H1 (cell line): Measurements from ENCODE around the gene CPSF4. TPM values are rescaled to one million over a fixed set of nuclear protein-coding genes. Genes with fewer than 3 reads are reported as not detected.
A peak's percentile ranks its signal among the peaks of the same experiment; 100 is the strongest.

Source experiments
- CTCF ChIA-PET: fragments of 300-600 bp; sonication (Branson Sonifier 250); formaldehyde crosslinking; loops from one replicate; lab custom pipeline; 2021; ENCODE audit not compliant: partially characterized antibody; lab: Charles Lee
- POLR2A ChIA-PET: fragments of 300-600 bp; sonication (Branson Sonifier 250); formaldehyde crosslinking; loops from one replicate; lab custom pipeline; 2021; ENCODE audit warnings: inconsistent platforms; ENCODE audit not compliant: partially characterized antibody; lab: Charles Lee
- DNase-seq, 2 experiments: peaks; one replicate each; pipeline versions ENCODE4 v3.0.0 to v3.0.0-alpha.2; 2010 to 2022; ENCODE audit warnings: low spot score in 2 of 2, low read depth in 1 of 2, mixed read lengths in 1 of 2
- FAIRE-seq: peaks from 2 replicates; lab custom pipeline; 2011; peaks lifted over from hg19 to GRCh38; lab: Jason Lieb, UNC
- H2AFZ ChIP-seq: 2 replicates; pipeline ENCODE4 v1.8.1; 2012; ENCODE audit warnings: low read length, inconsistent platforms
- H2AK5ac ChIP-seq: 2 replicates; pipeline ENCODE4 v1.6.1; 2013; ENCODE audit warnings: low read depth, low read length
- H2BK120ac ChIP-seq: replicated peaks from 2 replicates; pipeline ENCODE3; 2013; ENCODE audit warnings: low read depth, low read length, inconsistent platforms
- H2BK12ac ChIP-seq: 2 replicates; pipeline ENCODE4 v1.6.1; 2013; ENCODE audit warnings: low read depth, low read length
- H2BK15ac ChIP-seq: 2 replicates; pipeline ENCODE4 v1.6.1; 2013; ENCODE audit warnings: low read length
- H2BK20ac ChIP-seq: 2 replicates; pipeline ENCODE4 v1.6.1; 2013; ENCODE audit warnings: low read length
- H2BK5ac ChIP-seq: 2 replicates; pipeline ENCODE4 v1.6.1; 2013; ENCODE audit warnings: low read depth, low read length
- H3K14ac ChIP-seq: 2 replicates; pipeline ENCODE4 v1.6.1; 2013; ENCODE audit warnings: inconsistent platforms; ENCODE audit not compliant: insufficient read length
- H3K18ac ChIP-seq: 2 replicates; pipeline ENCODE4 v1.6.1; 2013; ENCODE audit warnings: low read length; ENCODE audit errors: extremely low read depth
- H3K23ac ChIP-seq: 2 replicates; pipeline ENCODE4 v1.6.1; 2013; ENCODE audit warnings: inconsistent platforms; ENCODE audit not compliant: insufficient read length
- H3K23me2 ChIP-seq: 2 replicates; pipeline ENCODE4 v1.6.1; 2013; ENCODE audit warnings: low read depth, low read length
- H3K27ac ChIP-seq: 2 replicates; pipeline ENCODE4 v1.6.1; 2011; ENCODE audit warnings: low read depth, low read length, inconsistent platforms
- H3K27me3 ChIP-seq, 4 experiments: replicated peaks in 1 of 4; 1 replicate in 1 of 4; 2 replicates in 3 of 4; pipeline versions ENCODE4 v1.6.1 to v1.8.1; 2011 to 2013; ENCODE audit warnings: low read length in 3 of 4, mild to moderate bottlenecking in 3 of 4, inconsistent platforms in 2 of 4, mixed read lengths in 2 of 4, moderate library complexity in 1 of 4; ENCODE audit not compliant: control insufficient read depth in 3 of 4, insufficient read depth in 3 of 4; ENCODE audit errors: extremely low read depth in 1 of 4
- H3K36me3 ChIP-seq, 4 experiments: 2 replicates each; pipeline versions ENCODE4 v1.6.1 to v1.8.1; 2011 to 2013; ENCODE audit warnings: mild to moderate bottlenecking in 4 of 4, low read length in 3 of 4, moderate library complexity in 2 of 4, control low read depth in 1 of 4, inconsistent platforms in 1 of 4; ENCODE audit not compliant: insufficient read depth in 4 of 4, control insufficient read depth in 2 of 4
- H3K4ac ChIP-seq: replicated peaks from 2 replicates; pipeline ENCODE3; 2013; ENCODE audit warnings: low read length, low read depth, mixed read lengths, inconsistent platforms; ENCODE audit not compliant: insufficient read length
- H3K4me1 ChIP-seq, 4 experiments: replicated peaks in 1 of 4; 1 replicate in 1 of 4; 2 replicates in 3 of 4; pipeline versions ENCODE4 v1.6.1 to v1.8.1; 2011 to 2013; ENCODE audit warnings: low read length in 3 of 4, inconsistent platforms in 2 of 4, mixed read lengths in 1 of 4; ENCODE audit not compliant: insufficient read depth in 4 of 4, control insufficient read depth in 3 of 4
- H3K4me2 ChIP-seq, 2 experiments: 2 replicates each; pipeline versions ENCODE4 v1.6.1 to v1.8.1; 2011 to 2013; ENCODE audit warnings: low read depth in 2 of 2, low read length in 2 of 2, control low read depth in 1 of 2, inconsistent platforms in 1 of 2, mild to moderate bottlenecking in 1 of 2; ENCODE audit not compliant: insufficient read depth in 1 of 2
- H3K4me3 ChIP-seq, 4 experiments: fragments of 200-600, 300-600 bp in 1 of 4; sonication (generic), shearing (Covaris generic), sonication (Bioruptor Twin) in 1 of 4; 2 replicates each; pipeline versions ENCODE4 v1.5.1 to v1.8.1; 2011 to 2016; ENCODE audit warnings: low read length in 4 of 4, low read depth in 3 of 4, control low read depth in 2 of 4, inconsistent platforms in 2 of 4, mild to moderate bottlenecking in 2 of 4, mixed read lengths in 1 of 4, moderate library complexity in 1 of 4; ENCODE audit not compliant: insufficient read depth in 2 of 4; ENCODE audit errors: extremely low read depth in 1 of 4
- H3K56ac ChIP-seq: replicated peaks from 2 replicates; pipeline ENCODE3; 2013; ENCODE audit warnings: low read depth, mild to moderate bottlenecking, mixed read lengths, low read length, inconsistent platforms; ENCODE audit not compliant: insufficient read length
- H3K79me1 ChIP-seq: 2 replicates; pipeline ENCODE4 v1.6.1; 2013; ENCODE audit warnings: low read depth, low read length, control low read depth
- H3K79me2 ChIP-seq, 2 experiments: 2 replicates each; pipeline versions ENCODE4 v1.6.1 to v1.8.1; 2012 to 2013; ENCODE audit warnings: low read length in 2 of 2, mild to moderate bottlenecking in 2 of 2, inconsistent platforms in 1 of 2; ENCODE audit not compliant: insufficient read depth in 2 of 2, control insufficient read depth in 1 of 2
- H3K9ac ChIP-seq, 4 experiments: replicated peaks in 1 of 4; 1 replicate in 1 of 4; 2 replicates in 3 of 4; pipeline versions ENCODE4 v1.6.1 to v1.8.1; 2011 to 2013; ENCODE audit warnings: low read depth in 3 of 4, low read length in 3 of 4, control low read depth in 2 of 4, mild to moderate bottlenecking in 2 of 4, moderate library complexity in 2 of 4, inconsistent platforms in 1 of 4; ENCODE audit errors: extremely low read depth in 1 of 4
- H3K9me3 ChIP-seq, 2 experiments: 2 replicates each; pipeline versions ENCODE4 v1.6.1 to v1.8.1; 2012 to 2013; ENCODE audit warnings: mild to moderate bottlenecking in 2 of 2, moderate library complexity in 2 of 2, control low read depth in 1 of 2, inconsistent platforms in 1 of 2, low read depth in 1 of 2, low read length in 1 of 2, mixed read lengths in 1 of 2; ENCODE audit not compliant: insufficient read depth in 2 of 2
- H4K20me1 ChIP-seq, 2 experiments: replicated peaks in 1 of 2; 2 replicates each; pipeline versions ENCODE3 to v1.8.1; 2011 to 2013; ENCODE audit warnings: inconsistent platforms in 2 of 2, low read length in 2 of 2, mild to moderate bottlenecking in 1 of 2; ENCODE audit not compliant: insufficient read depth in 2 of 2, control insufficient read depth in 1 of 2
- H4K5ac ChIP-seq: 2 replicates; pipeline ENCODE4 v1.6.1; 2013; ENCODE audit warnings: low read length, low read depth, mixed read lengths, inconsistent platforms; ENCODE audit not compliant: insufficient read length
- H4K8ac ChIP-seq: 2 replicates; pipeline ENCODE4 v1.8.0; 2013; ENCODE audit warnings: mild to moderate bottlenecking, moderate library complexity, low read length, inconsistent platforms; ENCODE audit not compliant: insufficient read depth; ENCODE audit errors: extremely low read depth
- H4K91ac ChIP-seq: replicated peaks from 2 replicates; pipeline ENCODE3; 2013; ENCODE audit warnings: low read length, mixed read lengths, inconsistent platforms; ENCODE audit not compliant: insufficient read length
- BRCA1 ChIP-seq: IDR thresholded peaks from 2 replicates; pipeline ENCODE4 v1.6.1; 2012; ENCODE audit warnings: low read depth, low read length, improper control_type of control experiment
- CBX5 ChIP-seq: fragments of 300-800, 300-1000 bp; sonication (generic); IDR thresholded peaks from 2 replicates; pipeline ENCODE4 v1.7.1; 2016; ENCODE audit warnings: antibody characterized with exemption, low read length, low read depth
- MAFK ChIP-seq: IDR thresholded peaks from 2 replicates; pipeline ENCODE4 v1.6.1; 2012; ENCODE audit warnings: low read depth, mild to moderate bottlenecking, improper control_type of control experiment, low read length
- NRF1 ChIP-seq: IDR thresholded peaks from 2 replicates; pipeline ENCODE4 v1.6.1; 2011; ENCODE audit warnings: mild to moderate bottlenecking, low read depth, low read length, improper control_type of control experiment
- SIRT6 ChIP-seq: IDR thresholded peaks from one replicate; pipeline ENCODE4 v1.7.1; 2012; ENCODE audit warnings: low read length, inconsistent platforms
- SP1 ChIP-seq: IDR thresholded peaks from 2 replicates; pipeline ENCODE4 v1.6.1; 2011; ENCODE audit warnings: low read depth, low read length
- TBP ChIP-seq: IDR thresholded peaks from 2 replicates; pipeline ENCODE4 v1.6.1; 2011; ENCODE audit warnings: low read depth, low read length, improper control_type of control experiment
- TCF12 ChIP-seq: IDR thresholded peaks from 2 replicates; pipeline ENCODE4 v1.6.1; 2011; ENCODE audit warnings: low read depth, mild to moderate bottlenecking, low read length
- WGBS, 2 experiments: shearing (Covaris generic) in 1 of 2; methylation state at CpG; one replicate each; pipeline versions ENCODE4 v1.1.6 to v1.1.7; 2013 to 2015; ENCODE audit warnings: low lambda C conversion rate in 2 of 2, mixed read lengths in 2 of 2, inconsistent platforms in 1 of 2, low coverage in 1 of 2, missing lambda C conversion rate in 1 of 2; ENCODE audit not compliant: insufficient replicate concordance in 2 of 2, insufficient coverage in 1 of 2, insufficient read length in 1 of 2; ENCODE audit errors: extremely low coverage in 1 of 2, missing lambda C conversion rate in 1 of 2; 5-methylcytosine and 5-hydroxymethylcytosine counted together
- polyA plus RNA-seq, 7 experiments: library from polyadenylated mRNA; depleted of rRNA in 3 of 7; stranded (reverse) in 5 of 7; unstranded in 2 of 7; fragments of >200 nt in 5 of 7; fragments of 200-250 nt in 2 of 7; gene quantifications; 1 replicate in 5 of 7; 2 replicates in 1 of 7; 4 replicates in 1 of 7; pipeline versions ENCODE4 v1.2.1 to v1.2.3, GENCODE V29; 2011 to 2013; ENCODE audit warnings: missing spikeins in 2 of 7, mixed read lengths in 2 of 7
- total RNA-seq: library from RNA; stranded (reverse); fragmentation: NEBNext Ultra II Directional; extraction: Animal tissue kit (Norgen Biotek cat#: 25700); gene quantifications from 2 replicates; pipeline ENCODE4 v1.2.1, GENCODE V29; 2021
- TF ChIP-seq, protein P1 (sequence below): IDR thresholded peaks from 2 replicates; pipeline ENCODE4 v1.6.1; 2011; ENCODE audit warnings: low read depth, mild to moderate bottlenecking, low read length; ENCODE audit not compliant: insufficient read depth
- TF ChIP-seq, protein P2 (sequence below): IDR thresholded peaks from 2 replicates; pipeline ENCODE4 v1.6.1; 2011; ENCODE audit warnings: low read length, improper control_type of control experiment

CPSF4 gene
- total and polyA plus RNA-seq, 2 of the 8 experiments (the other 6 are each of a cell fraction or from before 2014, with no cell fraction given): 77.5 to 103 TPM

DNA sequence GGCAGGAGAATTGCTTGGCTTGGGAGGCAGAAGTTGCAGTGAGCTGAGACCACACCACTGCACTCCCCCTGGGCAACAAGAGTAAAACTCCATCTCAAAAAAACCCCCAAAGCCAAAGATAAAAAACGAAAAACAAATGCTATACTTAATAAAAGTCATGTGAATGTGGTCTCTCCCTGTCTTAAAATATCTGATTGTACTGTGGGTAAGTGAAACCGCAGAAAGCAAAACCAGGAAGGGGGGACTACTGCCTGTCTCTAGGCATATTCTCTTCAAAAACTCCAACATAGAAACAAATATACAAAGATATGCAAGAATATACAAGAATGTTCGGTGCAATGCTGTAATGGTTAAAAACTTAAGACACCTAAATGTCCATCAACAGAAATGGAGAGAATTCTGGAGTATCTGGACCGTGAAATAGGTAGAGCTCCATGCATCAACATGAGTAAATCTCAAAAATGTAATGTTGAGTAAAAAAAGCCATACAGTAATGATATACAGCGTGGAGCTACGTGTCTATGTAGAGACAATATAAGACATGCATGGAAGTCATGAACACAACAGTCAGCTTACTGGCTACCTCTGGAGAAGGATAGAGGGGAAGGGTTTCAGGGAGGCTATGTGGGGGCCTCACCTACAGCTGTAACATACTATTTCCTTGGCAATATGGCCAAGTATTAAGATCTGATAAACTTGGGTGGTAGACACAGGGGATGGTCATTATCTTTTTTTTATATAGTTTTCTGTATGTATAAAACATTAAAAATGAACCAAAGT lies 59.2 kb downstream of the CPSF4 start:
- Histone ChIP-seq H4K91ac (no peak overlapping the region), H3K4me3 (peak overlapping the region; percentile 20 to 98 (median 87); a peak in 5 of 8 replicates), H3K18ac (no peak overlapping the region), H3K56ac (no peak overlapping the region), H3K23ac (no peak overlapping the region), H4K8ac (no peak overlapping the region), H3K9ac (peak overlapping the region in 1 of 4 experiments; percentile 36; a peak in 1 of 7 replicates), H2BK5ac (no peak overlapping the region), H3K4me1 (peaks cover 0 to 4% (median 0%) of the 10 kb centered on the region in 4 experiments; a peak in 3 of 7 replicates), H3K36me3 (peaks cover 4 to 33% (median 20%) of the 10 kb centered on the region in 4 experiments; a peak in 7 of 8 replicates), H2BK120ac (no peak overlapping the region), H4K20me1 (peaks cover 5 to 12% of the 10 kb centered on the region in 2 experiments), H3K4ac (no peak overlapping the region), H2AFZ (no peak overlapping the region), H3K9me3 (peaks cover 15 to 19% of the 10 kb centered on the region in 2 experiments), H3K79me1 (peaks cover 7% of the 10 kb centered on the region; the same call in 1 of the 2 replicates), H3K4me2 (peak overlapping the region; percentile 63 to 73), H2BK20ac (no peak overlapping the region), H2BK12ac (no peak overlapping the region), H4K5ac (no peak overlapping the region), H3K27me3 (no peaks in the 10 kb centered on the region), H3K27ac (no peak overlapping the region), H2AK5ac (no peak overlapping the region), H3K79me2 (peaks cover 9 to 33% of the 10 kb centered on the region in 2 experiments), H2BK15ac (no peak overlapping the region), H3K23me2 (peaks cover 7% of the 10 kb centered on the region; the same call in 1 of the 2 replicates), H3K14ac (no peak overlapping the region)
- POLR2A ChIA-PET: interaction anchor here (0.8 to 2.1 kb wide), 4 partner anchors 12 to 60 kb away, joined by 4 to 7 read pairs (median 4); partner anchors contain the start of gene ZNF655
- DNase-seq: no peak
- WGBS, 2 experiments: 94% methylated on average over 6 of the region's 6 CpGs; no CpG with 5 or more reads in 1 of the 2 experiments
- FAIRE-seq: no peak
- CTCF ChIA-PET: interaction anchor here (0.9 to 1.5 kb wide), 3 partner anchors 19 to 55 kb away, joined by 3 read pairs; no protein-coding TSS in a partner anchor
- TF ChIP-seq TCF12: no peak
- no peak for TF ChIP-seq CBX5
- TF ChIP-seq NRF1: no peak
- TF ChIP-seq TBP: no peak
- TF ChIP-seq, protein P1, sequence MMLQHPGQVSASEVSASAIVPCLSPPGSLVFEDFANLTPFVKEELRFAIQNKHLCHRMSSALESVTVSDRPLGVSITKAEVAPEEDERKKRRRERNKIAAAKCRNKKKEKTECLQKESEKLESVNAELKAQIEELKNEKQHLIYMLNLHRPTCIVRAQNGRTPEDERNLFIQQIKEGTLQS: no peak
- no peak for TF ChIP-seq SP1
- TF ChIP-seq SIRT6: no peak
- TF ChIP-seq, protein P2, sequence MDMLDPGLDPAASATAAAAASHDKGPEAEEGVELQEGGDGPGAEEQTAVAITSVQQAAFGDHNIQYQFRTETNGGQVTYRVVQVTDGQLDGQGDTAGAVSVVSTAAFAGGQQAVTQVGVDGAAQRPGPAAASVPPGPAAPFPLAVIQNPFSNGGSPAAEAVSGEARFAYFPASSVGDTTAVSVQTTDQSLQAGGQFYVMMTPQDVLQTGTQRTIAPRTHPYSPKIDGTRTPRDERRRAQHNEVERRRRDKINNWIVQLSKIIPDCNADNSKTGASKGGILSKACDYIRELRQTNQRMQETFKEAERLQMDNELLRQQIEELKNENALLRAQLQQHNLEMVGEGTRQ: no peak
- no peak for TF ChIP-seq MAFK
- no peak for TF ChIP-seq BRCA1
